HG02763 (cell line): ENCODE results near the gene MTA2.
A peak's percentile ranks its signal among the peaks of the same experiment; 100 is the strongest.

Experiments used
- ATAC-seq: cut with Tn5 transposase; IDR thresholded peaks from one replicate; pipeline ENCODE4 v1.9.1; 2021; ENCODE audit warnings: mild to moderate bottlenecking, moderate library complexity; ENCODE audit not compliant: unreplicated experiment

The MTA2 gene

DNA sequence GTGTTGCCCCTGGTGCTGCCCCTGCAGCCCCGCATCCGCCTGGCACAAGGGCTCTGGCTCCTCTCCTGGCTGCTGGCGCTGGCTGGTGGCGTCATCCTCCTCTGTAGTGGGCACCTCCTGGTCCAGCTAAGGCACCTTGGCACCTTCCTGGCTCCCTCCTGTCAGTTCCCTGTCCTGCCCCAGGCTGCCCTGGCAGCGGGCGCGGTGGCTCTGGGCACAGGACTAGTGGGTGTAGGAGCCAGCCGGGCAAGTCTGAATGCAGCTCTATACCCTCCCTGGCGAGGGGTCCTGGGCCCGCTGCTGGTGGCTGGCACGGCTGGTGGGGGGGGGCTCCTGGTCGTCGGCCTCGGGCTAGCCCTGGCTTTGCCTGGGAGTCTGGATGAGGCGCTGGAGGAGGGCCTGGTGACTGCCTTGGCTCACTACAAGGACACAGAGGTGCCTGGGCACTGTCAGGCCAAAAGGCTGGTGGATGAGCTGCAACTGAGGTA is 11.7 kb upstream of the MTA2 start:
- ATAC-seq: no peak

DNA sequence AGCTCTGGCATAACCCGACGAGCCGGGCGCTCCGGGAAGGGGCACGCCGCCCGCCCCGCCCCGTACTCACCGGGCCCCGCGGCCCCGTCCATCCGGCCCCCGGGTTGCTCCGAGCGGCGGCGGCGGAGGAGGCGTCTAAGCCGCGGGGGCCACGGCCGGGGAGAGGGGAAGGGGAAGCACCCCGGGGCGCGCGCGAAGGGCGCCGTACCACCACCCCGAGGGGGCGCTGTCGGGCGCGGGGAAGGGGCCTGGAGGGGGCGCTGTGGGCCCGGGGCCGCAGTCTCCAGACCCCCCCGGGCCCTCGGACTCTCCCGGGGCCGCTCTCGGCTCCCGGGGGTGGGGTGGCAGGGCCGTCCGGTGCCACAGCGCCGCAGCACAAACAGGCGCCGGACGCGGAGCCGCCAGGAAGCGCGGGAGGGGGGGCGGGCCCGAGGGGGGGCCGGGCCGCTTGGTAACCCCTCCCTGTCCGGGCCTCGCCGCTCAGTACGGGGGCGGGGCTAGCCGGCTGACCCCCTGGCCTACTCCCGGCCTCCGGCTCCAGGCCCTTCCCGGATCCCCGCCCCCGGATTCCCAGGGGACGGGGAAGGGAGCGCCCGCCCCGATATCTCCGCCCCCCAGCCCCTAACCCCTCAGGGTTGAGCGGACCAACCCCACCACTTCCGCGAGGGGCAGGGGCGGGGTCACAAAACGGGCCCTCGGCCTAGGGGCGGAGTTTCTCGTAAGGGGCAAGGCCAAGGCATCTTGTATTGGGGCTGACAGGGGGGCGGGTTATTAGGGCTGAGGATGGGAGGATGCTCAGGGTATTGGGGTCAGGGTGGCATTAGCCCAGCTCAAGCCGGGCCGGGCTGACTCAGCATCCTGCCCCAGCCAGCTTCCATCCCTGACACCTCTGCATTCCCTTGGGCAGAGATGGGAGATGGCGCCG is 11.0 kb upstream of the MTA2 start, which contains the start of the genes EML3 and ROM1:
TSS of gene EML3 (minus strand) at position 410 of the 925 bp plus-strand sequence. CDS start at position 92, 318 bp downstream.
TSS of gene ROM1 (plus strand) at position 892 of the 925 bp plus-strand sequence. CDS start at position 917, 25 bp downstream.
- peak; percentile 72 for ATAC-seq

DNA sequence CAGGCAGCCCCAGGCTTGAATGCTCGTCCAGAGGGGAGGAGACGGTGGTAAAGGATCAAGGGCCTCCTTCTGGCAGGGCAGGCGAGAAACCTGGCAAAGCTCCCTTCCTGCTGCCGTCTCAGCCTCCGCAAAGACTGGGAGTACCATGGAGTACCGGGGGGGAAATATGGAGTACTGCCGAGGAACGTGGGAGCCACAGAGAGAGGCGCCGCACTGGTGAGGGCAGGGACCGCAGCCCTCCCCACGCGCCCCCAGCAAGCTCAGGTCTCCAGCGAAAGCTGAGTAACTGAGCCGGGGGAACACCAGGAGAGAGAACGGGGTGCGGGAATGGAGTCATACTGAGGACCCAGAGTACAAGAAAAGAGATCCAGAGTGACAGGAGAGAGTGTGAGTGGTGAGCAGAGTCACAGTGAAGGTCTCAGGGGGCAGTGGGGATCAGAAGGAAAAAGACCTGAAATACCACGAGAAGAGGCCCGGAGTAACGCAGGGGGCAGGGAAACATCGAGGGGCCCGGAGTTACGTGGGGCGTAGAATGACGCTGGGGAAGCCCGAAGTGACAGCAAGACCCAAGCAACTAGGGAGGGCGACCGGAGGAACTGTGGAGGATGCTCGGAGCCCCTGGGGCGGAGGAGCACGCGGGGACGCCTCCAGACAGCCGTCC is 10.2 kb upstream of the MTA2 start:
- peak; percentile 4 for ATAC-seq

DNA sequence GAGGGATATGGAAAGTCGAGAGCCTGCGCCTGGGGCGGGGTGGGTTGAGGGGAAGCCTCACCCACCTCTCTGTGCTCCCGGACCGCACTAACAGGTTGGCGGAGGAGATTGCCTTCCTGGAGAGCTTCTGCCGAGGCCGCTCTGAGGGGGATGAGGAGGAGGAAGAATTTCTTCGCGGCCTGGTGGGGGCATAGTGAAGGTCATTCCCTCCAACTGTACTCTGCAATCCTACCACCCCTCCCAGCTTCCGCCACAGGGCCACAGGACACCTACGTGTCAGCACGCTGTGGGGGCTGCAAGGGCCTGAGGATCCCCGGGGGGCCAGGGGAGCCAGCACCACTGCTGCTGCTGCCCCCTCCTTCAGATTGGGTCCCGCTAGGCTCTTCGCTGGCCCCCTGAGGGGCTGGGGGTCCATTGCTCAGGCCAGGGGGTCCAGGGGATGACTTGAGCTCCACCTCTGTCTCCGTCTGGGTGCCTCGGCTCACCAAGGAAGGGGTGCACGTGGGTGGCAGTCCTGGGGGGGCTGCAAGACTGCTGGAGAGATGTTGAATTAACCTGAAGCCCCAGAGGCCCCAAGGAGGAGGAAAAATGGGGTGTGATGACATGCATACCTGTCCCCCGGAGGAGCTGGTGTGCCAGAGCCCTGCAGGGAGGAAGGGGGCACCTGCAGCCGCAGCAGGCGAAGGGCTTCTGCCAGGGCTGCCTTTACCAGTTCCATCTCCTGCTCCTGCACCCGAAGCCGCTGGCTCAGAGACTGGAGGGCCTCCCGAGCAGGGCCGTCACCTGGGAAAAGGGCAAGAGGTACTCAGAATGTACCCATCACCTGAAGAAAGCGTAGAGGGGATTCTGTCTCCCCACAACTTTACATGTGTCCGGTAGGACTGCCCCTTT is 9.4 kb upstream of the MTA2 start:
- no peak for ATAC-seq

DNA sequence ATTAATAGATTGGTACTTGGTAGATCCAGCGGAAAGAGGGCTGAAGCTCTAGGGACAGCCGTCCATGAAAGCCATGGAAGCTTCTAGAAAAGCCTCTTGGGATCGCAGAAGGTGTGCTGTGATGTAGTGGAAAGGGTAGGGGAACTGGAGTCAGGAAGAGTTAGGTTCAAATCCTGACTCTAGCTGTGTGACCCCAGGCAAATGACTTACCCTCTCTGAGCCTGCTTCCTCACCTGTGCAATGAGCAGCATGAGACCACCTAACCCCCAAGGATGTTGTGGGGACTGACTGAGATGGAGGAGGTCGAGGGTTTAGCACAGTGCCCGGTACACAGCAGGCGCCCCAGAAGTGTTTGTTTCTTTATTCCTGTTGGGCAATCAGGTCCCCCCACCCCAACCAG is 8.7 kb upstream of the MTA2 start:
- no peak for ATAC-seq

DNA sequence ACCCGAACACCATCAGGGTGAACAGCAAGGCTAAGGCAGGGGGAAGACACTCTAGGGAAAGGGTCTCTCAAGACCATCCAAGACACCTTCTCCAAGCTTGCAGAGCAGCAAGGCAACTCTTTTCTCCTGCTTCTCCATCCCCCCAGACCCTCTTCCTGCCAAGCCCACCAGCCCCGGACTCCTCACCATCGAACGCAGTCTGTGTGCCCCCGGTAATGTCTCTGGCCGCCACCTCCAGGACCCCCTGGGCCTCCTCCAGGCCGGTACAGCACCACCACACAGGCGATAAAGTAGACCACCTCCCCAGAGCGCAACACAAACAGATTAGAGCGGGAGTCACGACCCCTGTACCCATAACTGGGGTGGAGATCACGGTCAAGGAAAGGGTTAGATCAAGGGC is 7.1 kb upstream of the MTA2 start:
- ATAC-seq: no peak

DNA sequence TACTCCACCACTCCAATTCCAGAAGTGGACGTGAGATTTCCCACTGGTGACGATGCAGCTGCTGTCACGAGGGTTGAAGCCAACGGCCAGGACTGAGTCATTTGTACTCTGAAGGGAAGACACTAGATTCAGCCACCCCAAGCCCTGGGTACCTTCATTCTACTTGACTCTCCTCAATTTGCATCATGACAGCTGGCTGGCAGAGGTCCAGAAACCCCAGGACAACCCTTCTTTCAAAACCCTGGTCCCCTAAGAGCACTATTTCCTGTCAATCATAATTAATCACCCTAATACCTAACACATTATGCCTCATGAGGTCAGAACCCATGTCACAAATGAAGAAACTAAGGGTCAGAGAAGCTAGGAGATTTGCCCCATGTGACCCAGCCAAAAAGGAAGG is 6.0 kb upstream of the MTA2 start:
- ATAC-seq: no peak

DNA sequence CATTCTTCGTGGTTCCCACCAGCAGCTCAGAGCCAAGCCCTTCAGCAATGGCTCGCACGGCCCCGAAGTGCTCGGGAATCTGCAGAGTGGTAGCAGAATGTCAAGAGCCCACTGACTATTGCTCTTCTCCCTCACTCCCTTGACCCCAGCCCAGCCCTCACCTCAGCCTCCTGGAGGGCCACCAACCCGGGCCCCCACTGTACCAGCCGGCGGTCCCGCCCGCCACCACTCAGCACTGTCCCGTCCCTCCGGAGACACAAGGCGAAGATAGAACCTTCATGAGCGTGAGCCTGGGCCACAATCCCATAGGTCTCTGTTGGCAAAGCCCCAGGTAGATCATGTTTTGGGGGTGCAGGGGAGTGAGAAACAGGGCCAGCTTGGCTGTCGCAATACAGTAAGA is 4.2 kb upstream of the MTA2 start:
- ATAC-seq: no peak

DNA sequence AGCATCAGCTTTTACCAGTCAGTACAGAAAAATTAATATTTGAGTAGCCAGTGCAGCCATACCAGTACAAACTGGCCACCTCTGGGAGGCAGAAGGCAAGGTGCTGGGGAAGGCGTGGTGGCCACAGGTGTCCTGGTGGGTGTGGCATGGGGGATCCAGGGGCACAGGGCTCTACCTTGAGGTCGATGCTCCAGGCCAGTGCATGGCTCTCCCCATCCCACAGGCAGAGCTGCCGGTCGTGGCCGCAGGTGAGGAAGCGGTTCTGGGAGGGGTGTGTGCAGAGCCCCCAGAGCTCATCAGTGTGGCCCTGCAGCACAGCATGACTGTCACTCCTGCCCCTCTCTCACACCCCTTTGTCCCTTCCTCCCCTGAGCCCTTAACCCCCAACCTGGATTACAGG is 3.8 kb upstream of the MTA2 start:
- ATAC-seq: no peak

DNA sequence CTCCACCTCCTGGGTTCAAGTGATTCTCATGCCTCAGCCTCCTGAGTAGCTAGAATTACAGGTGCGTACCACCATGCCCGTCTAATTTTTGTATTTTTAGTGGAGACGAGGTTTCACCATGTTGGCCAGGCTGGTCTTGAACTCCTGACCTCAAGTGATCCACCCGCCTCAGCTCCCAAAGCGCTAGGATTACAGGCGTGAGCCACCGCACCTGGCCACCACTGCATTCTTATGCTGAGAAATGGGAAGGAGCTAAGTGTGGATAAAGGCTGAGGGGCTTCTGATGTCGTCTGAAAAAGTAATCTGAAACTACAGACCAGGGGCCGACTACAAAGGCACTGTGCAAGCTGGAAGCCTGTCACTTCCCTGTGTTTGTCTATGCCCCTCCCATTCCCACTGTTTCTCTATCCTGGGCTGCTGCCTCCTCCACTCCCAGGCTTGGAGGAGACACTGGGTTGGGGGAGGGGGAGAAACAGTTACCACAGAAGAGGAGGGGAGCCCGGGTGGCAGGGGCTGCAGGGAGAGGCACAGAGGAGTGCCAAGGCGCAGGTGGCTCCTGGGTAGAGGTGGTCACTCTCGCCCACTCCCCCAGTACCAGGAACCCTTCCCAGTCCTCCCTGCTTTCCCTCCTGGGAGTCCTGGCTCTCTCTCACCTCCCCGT is 2.9 kb upstream of the MTA2 start:
- ATAC-seq: no peak

DNA sequence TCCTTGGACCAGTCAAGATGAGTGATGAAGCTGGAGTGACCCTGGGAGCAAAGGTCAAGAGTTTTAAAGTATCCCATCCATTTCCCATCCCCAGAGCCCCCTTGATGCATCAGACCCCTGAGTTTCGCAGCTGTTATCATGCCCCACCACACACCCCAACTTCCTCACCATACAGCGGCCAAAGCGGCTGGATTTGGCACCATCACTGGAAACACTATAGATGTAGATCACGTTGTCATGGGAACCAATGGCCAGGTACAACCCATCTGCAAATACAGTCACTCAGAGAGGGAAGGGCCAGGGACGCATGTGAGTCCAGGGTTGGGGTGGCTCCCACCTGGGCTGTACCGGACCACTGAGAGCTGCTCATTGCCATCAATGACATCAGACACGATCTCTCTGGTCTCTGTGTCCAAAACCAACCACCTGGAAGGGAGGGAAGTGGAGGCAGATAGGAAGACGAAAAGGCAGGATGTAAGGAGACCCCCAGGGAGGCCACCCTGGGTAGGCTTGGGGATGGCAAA is 2.2 kb upstream of the MTA2 start:
- no peak for ATAC-seq

DNA sequence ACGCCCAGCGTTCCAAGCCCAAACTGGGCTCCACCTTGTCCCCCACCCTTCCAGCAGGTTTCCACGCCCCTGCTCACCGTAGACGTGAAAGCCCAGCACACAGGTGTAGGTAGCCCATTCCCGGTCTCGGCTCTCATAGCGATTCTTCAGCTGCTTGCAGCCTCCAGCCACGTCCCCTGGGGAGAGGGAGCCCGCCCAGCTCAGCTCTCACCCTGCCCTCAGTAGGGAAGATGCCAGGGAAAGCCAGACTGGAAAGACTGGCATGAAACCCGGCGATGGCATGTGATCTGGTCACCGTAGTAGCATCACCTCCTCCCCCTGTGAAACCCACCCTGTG is 1.4 kb upstream of the MTA2 start:
- ATAC-seq: no peak

DNA sequence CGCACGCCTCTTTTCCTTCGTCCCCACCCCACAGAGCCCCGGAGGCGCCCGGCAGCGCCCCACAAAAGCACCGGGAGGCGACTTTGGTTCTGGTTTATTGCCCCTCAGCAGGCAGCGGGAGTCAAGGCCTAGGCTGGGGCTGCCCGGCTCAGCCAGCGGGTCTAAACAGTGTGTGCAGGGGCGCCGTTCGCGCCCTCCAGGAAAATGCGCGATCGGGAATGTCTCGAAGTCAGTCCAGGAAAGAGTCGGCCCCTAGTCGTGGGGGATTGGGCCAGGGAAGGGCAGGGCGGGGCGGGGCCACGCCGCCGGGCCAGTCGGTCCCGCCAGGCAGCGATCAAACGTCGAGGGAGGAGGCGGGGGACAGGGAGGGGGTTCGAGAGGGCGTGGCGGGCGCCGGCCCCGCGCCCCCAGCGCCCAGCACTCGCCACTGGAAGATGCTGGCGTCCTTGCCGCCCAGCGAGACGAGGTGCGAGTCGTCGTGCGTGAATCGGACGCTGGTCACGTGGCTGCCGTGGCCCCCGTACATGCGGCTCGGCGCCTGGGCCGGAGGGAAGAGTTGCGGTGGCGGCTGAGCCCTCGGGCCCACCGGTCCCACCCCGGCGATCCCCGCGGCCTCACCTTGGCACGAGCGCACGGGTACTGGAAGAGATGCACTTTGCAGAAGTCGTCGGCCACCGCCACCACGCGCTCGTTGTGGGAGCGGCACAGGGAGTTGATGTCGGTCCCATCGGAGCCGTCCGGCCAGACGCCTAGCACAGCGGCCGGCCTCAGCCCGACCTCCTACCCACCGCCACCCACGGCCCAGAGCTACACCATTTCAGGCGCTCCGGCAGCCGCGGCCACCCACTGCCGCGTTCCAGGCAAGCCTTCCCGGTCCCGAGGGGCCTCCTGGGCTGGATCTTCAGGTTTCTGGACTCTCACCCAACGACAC is 741 bp upstream of the MTA2 start:
- no peak for ATAC-seq

DNA sequence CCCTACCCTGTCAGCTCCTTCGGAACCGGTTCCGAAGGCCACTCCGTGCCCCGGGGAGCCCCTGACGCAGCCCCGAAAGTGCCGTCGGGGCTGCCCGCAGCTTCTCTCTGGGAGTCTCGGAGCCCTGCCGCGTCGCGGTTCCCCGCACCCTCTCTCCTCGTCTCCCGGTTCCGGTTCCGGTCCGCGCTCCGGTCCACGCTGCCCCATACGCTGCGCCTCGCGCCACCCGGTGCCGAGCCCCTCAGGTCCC is 618 bp downstream of the MTA2 start:
- peak; percentile 11 for ATAC-seq

DNA sequence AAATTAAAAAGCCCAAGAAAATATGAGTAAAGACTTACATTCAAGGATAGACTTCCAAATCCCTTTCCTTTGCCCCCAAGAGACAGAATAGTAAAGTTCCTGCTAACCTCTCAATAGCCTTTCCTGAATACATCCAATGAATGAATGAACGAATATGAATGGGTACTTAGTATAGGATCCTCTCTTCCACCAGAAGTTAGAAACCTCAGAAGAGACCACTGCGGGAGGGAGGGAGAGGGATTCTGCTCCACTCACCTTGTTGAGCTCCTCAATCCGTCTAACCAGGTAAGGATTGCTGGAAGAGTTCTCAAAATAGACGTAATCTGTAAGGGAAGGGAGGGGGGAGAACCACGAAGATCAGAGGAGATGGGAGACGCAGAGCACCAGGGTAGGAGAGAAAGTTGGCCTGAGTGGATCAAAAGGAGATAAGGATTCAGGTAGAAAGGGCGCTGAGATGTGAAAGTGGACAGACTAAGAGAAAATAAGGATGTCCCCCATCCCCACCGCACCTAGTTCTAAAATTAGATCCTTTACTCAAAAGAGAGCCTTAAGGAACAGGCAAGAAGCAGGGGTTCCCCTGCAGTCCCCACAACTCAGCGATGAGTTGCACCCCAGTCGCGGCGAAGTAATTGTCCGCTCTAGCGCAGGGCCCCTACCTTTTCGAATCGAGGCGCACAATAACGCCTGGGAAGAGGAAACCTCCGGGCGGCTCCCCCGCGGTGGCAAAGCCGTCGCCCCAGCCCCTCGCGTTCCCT is 1.1 kb downstream of the MTA2 start:
- no peak for ATAC-seq

DNA sequence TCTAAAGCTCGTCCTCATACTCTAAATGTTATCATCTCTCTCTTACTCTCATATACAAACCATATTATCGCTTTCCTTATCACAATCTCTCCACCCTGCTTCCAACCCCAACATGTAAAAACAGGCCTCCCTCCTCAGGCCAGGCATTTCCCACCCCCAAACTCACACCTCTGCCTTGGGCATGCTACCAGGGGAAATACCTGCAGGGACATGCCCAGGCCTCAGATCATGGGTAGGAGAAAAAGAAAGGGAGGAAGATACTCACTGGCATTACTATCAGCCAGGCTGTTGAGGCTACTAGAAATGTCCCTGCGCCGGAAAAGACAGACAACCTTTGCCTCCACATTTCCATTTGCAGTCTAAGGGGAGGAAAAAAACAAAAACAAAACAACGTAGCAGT is 1.8 kb downstream of the MTA2 start:
- ATAC-seq: no peak

DNA sequence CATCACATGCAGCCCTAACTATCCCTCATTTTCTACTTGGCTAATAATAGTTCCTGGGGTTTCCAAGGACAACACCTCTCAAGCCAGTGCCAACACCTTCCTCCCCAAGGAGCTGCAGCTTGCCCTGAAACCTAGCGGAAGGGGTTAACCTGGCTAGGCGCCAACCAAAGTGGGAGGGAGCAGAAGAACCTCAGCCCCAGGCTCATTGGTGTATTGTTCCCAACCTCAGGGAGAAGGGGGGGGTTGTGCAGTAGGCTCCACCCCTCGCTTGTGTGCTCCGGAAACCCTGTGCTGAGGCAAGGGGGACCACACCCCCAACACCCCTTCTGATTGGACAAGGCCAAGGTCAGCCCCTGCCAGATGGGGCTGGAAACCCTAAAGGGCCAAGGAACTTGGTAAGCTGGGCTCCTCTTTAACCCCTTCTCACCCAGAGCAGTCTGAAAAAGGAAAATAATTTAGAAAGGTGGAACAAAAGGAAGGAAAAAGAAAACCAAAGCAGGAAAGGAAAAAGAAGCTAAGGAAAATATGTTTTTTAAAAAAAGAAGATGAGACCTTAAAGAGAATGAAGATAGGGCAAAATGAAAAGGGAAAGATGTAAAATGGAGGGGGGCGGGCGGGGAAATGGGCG is 2.5 kb downstream of the MTA2 start:
- peak; percentile 40 for ATAC-seq

DNA sequence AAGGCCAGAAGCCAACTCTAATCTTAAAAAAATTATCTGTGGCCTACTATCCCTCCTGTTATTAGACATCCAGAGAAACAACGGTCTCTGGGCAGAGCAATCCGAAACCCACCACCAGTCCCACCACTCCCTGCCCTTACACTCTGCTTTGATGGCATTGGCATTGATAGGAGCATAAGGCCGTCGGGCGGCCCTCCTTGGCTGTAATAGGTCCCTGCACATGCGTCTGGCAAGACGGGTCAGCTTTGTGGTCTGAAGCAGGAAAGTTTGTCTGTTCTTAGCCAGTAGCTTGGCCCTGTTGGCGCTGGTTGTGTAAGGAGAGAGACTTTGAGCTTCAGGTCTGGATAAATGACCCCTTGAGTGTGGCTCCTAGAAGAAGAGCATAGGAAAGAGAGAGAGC is 6.5 kb downstream of the MTA2 start:
- no peak for ATAC-seq
